Keratinocyte (primary cell): ENCODE data around the gene WDFY2. TPM values are rescaled to one million over a fixed set of nuclear protein-coding genes. Genes with fewer than 3 reads are reported as not detected.

Experiments used
- DNase-seq: peaks from one replicate; pipeline ENCODE4 v3.0.0-alpha.2; 2011; ENCODE audit warnings: low read depth, missing footprints, low spot score
- FAIRE-seq: peaks from 2 replicates; lab custom pipeline; 2011; peaks lifted over from hg19 to GRCh38; lab: Jason Lieb, UNC
- H2AFZ ChIP-seq: 2 replicates; pipeline ENCODE4 v1.6.0; 2012; ENCODE audit warnings: low read length, control low read depth, inconsistent platforms; ENCODE audit not compliant: control insufficient read depth
- H3K27ac ChIP-seq: 2 replicates; pipeline ENCODE4 v1.5.1; 2011; ENCODE audit warnings: low read length; ENCODE audit not compliant: control insufficient read depth, insufficient read depth
- H3K27me3 ChIP-seq: 3 replicates; pipeline ENCODE4 v1.6.0; 2011; ENCODE audit warnings: low read length; ENCODE audit not compliant: control insufficient read depth, insufficient read depth; ENCODE audit errors: extremely low read depth
- H3K36me3 ChIP-seq, 2 experiments: 2 replicates in 1 of 2; 3 replicates in 1 of 2; pipeline ENCODE4 v1.5.1; 2011; ENCODE audit warnings: low read length in 2 of 2, mild to moderate bottlenecking in 1 of 2; ENCODE audit not compliant: control insufficient read depth in 2 of 2, insufficient read depth in 2 of 2; ENCODE audit errors: extremely low read depth in 1 of 2
- H3K4me1 ChIP-seq: 3 replicates; pipeline ENCODE4 v1.5.1; 2011; ENCODE audit warnings: low read length; ENCODE audit not compliant: control insufficient read depth, insufficient read depth; ENCODE audit errors: extremely low read depth
- H3K4me2 ChIP-seq: 3 replicates; pipeline ENCODE4 v1.6.0; 2011; ENCODE audit warnings: low read depth, low read length; ENCODE audit not compliant: control insufficient read depth, insufficient read depth; ENCODE audit errors: extremely low read depth
- H3K4me3 ChIP-seq, 3 experiments: fragments of 200-600 bp in 1 of 3; sonication (generic) in 1 of 3; 2 replicates in 2 of 3; 3 replicates in 1 of 3; pipeline ENCODE4 v1.5.1; 2011 to 2016; ENCODE audit warnings: low read length in 3 of 3, mild to moderate bottlenecking in 3 of 3, control low read depth in 2 of 3, inconsistent platforms in 1 of 3, low read depth in 1 of 3, mixed read lengths in 1 of 3, mixed run types in 1 of 3, moderate library complexity in 1 of 3; ENCODE audit not compliant: control insufficient read depth in 2 of 3, insufficient read depth in 2 of 3; ENCODE audit errors: extremely low read depth in 1 of 3
- H3K79me2 ChIP-seq: 2 replicates; pipeline ENCODE4 v1.6.0; 2012; ENCODE audit warnings: low read length; ENCODE audit not compliant: control insufficient read depth, insufficient read depth
- H3K9ac ChIP-seq: 3 replicates; pipeline ENCODE4 v1.6.0; 2011; ENCODE audit warnings: low read length; ENCODE audit not compliant: control insufficient read depth, insufficient read depth; ENCODE audit errors: extremely low read depth
- H3K9me1 ChIP-seq: 3 replicates; pipeline ENCODE4 v1.6.0; 2011; ENCODE audit warnings: low read length; ENCODE audit not compliant: control insufficient read depth, insufficient read depth; ENCODE audit errors: extremely low read depth
- H3K9me3 ChIP-seq: 2 replicates; pipeline ENCODE4 v1.5.1; 2012; ENCODE audit warnings: low read depth, low read length; ENCODE audit not compliant: control insufficient read depth
- H4K20me1 ChIP-seq: 3 replicates; pipeline ENCODE4 v1.6.0; 2011; ENCODE audit warnings: low read length; ENCODE audit not compliant: control insufficient read depth, insufficient read depth; ENCODE audit errors: extremely low read depth
- CTCF ChIP-seq, 3 experiments: IDR thresholded peaks in 1 of 3; conservative IDR thresholded peaks in 1 of 3; optimal IDR thresholded peaks in 1 of 3; 2 replicates in 2 of 3; 3 replicates in 1 of 3; pipeline versions ENCODE3 to v1.5.1; 2011; ENCODE audit warnings: low read length in 3 of 3, mild to moderate bottlenecking in 3 of 3, moderate library complexity in 2 of 3, control low read depth in 1 of 3, inconsistent platforms in 1 of 3; ENCODE audit not compliant: insufficient read depth in 2 of 3; ENCODE audit errors: extremely low read depth in 1 of 3
- EZH2 ChIP-seq: IDR thresholded peaks from one replicate; pipeline ENCODE4 v1.6.1; 2012; ENCODE audit warnings: inconsistent platforms, mild to moderate bottlenecking, low read length, moderate library complexity
- dilution Hi-C: fragments of 300-500 bp; cut with MboI; formaldehyde crosslinking; loops from one replicate; pipeline ENCODE4 v1.7.0; 2020; ENCODE audit warnings: low sequenced_read_pairs; ENCODE audit not compliant: extremely low pct_ligation_motif_present
- polyA plus RNA-seq, 5 experiments: library from polyadenylated mRNA; depleted of rRNA in 3 of 5; stranded (reverse) in 3 of 5; stranded (forward) in 1 of 5; unstranded in 1 of 5; fragments of >200 nt; gene quantifications; 1 replicate in 1 of 5; 2 replicates in 3 of 5; 3 replicates in 1 of 5; pipeline versions ENCODE4 v1.2.1 to v1.2.3, GENCODE V29; 2011 to 2012; ENCODE audit warnings: missing spikeins in 2 of 5, low read depth in 1 of 5, low replicate concordance in 1 of 5

The WDFY2 gene
- polyA plus RNA-seq, 1 donor (not counting 4 experiments of a cell fraction or from before 2014, with no cell fraction given): 18.6 TPM

GRCh38 chr13:51559946-51560735, 24.1 kb upstream of the WDFY2 start:
- Histone ChIP-seq H3K79me2 (no peaks in the 10 kb centered on the region), H3K27ac (no peak overlapping the region), H3K4me1 (peaks cover 33% of the 10 kb centered on the region), H3K4me2 (no peak overlapping the region), H3K27me3 (no peaks in the 10 kb centered on the region), H3K9ac (no peak overlapping the region), H3K9me3 (no peaks in the 10 kb centered on the region), H3K4me3 (no peak overlapping the region), H4K20me1 (no peaks in the 10 kb centered on the region), H3K36me3 (no peaks in the 10 kb centered on the region), H2AFZ (no peak overlapping the region), H3K9me1 (no peaks in the 10 kb centered on the region)
- FAIRE-seq (no peak), DNase-seq (no peak)
- dilution Hi-C loops: no loop called here
- no peak for TF ChIP-seq CTCF (optimal IDR thresholded peaks at IDR 0.05 in 1 of 3, IDR thresholded peaks at IDR 0.05 in 1 of 3, conservative IDR thresholded peaks at IDR 0.05 in 1 of 3; ENCODE audit: extremely low read depth in 1 of 3, insufficient read depth in 2 of 3, low read length in 3 of 3)
- TF ChIP-seq EZH2: no peak

- FAIRE-seq: no peak
- no peak overlapping the region for H3K9ac ChIP-seq
- H3K4me1 ChIP-seq: peaks cover 20% of the 10 kb centered on the region
- no peak overlapping the region for H2AFZ ChIP-seq
- H3K27me3 ChIP-seq: no peaks in the 10 kb centered on the region
- no peak for DNase-seq
- no peaks in the 10 kb centered on the region for H3K9me3 ChIP-seq
- no peaks in the 10 kb centered on the region for H3K79me2 ChIP-seq
- H3K27ac ChIP-seq: no peak overlapping the region
- H4K20me1 ChIP-seq: no peaks in the 10 kb centered on the region
- no peak overlapping the region for H3K4me3 ChIP-seq
- H3K4me2 ChIP-seq: no peak overlapping the region
- dilution Hi-C loops: no loop called here
- no peaks in the 10 kb centered on the region for H3K9me1 ChIP-seq
- no peaks in the 10 kb centered on the region for H3K36me3 ChIP-seq
- TF ChIP-seq CTCF (optimal IDR thresholded peaks at IDR 0.05 in 1 of 3, IDR thresholded peaks at IDR 0.05 in 1 of 3, conservative IDR thresholded peaks at IDR 0.05 in 1 of 3; ENCODE audit: extremely low read depth in 1 of 3, insufficient read depth in 2 of 3, low read length in 3 of 3): no peak
- no peak for TF ChIP-seq EZH2
Observed at GRCh38 chr13:51562011-51562671, 22.1 kb upstream of the WDFY2 start.
